NCI-H1436 treated with DMSO at 0.1 percent for 48 hours (cell line): ENCODE data around the gene METTL25B.
"Not testable (repeated sequence)": the region's sequence is repeated elsewhere in the genome, so short reads cannot be mapped to it uniquely, and the experiment has no call there.

Experiments
- DNase-seq: peaks from one replicate; lab custom pipeline; 2025; lab: John Stamatoyannopoulos, UW

METTL25B gene

DNA sequence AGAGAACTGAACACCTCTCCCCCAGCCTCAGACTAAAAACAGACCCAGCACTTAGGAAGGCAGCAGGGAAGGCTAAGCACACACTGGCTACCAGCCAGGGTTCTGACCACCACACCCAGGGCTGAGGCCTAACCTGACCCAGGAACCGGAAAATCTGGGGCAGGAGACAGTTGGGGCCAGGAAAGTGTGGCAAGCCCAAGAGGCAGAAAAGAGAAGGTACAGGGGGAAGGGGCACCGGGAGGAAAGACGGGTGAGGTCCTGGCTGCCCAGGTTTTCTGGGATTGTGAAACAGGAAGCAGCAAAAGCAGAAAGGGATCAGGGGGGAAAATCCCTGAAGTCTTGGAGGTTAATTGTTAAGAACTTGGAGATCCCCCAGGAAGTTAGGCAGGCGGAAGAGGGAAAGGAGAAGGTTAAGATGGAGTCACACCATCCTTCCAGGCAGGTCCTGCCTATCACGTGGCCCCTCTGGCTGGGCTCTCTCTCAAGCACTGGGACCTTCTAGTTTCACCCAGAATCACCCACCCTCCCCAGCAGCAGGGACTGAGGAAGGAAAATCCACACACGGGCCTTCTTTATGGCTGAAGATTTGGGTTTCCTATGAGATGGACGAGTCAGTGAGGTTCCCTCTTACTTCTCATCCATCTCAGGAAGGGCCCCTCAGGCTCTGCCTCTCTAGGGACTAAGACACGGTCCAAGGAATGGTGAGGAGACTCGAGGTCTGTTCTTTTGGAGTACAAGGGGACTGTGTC is 20.6 kb downstream of the METTL25B start:
- no peak for DNase-seq

DNA sequence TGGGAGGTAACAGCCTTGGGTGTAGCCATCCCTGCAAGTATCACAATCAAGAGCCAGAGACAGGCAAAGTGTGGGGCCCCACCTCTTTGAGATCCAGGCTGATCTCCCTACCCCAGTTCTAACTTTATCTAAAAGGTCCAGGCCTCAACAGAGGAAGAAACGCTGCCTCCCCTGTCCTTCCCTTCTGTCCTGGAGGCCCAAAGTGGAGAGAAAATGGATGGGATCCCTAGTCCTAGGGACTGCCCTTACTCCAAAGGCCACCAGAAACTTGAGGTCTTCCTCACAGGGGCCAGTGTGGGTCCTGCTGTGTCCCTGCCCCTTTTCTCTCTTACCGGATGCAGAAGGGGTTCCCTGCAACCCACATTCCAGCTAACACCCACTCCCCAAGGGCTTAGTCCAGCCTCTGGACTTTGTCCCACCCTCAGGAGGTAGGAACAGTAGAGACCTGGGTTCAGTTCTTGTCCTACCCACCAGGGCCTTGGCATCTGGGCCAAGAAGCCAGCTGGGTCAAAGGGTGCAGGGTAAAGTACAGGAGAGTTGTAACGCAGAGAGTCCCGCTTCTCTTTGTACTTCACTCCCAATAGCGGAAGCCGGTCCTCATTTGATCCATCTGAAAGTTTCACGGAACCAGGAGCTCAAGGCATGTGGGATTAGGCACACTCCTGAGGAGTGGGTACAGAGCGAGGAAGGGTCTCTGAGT is 21.3 kb downstream of the METTL25B start:
- no peak for DNase-seq

DNA sequence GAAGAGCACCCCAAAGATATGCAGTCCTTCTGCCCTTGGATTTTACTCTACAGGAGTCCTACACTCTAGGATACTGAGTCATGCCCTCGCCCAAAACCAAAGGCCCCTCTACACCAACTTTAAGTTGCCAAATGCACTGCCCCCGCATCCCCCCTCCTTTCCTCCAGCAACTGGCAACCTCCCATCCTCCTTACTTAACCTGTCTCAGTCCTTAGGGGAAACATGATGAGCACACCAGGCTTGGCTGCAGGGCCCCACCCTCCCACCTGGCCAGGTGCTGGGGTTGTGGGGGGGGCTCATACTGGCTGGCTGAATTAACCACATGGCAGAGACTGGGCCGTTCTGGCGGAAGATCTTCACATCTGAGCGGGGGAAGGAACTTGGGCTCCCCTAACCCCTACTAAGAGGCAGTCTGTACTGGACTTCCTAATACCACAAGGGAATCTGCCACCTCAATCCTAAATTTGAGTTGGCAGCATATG is 22.0 kb downstream of the METTL25B start:
- DNase-seq = no peak

DNA sequence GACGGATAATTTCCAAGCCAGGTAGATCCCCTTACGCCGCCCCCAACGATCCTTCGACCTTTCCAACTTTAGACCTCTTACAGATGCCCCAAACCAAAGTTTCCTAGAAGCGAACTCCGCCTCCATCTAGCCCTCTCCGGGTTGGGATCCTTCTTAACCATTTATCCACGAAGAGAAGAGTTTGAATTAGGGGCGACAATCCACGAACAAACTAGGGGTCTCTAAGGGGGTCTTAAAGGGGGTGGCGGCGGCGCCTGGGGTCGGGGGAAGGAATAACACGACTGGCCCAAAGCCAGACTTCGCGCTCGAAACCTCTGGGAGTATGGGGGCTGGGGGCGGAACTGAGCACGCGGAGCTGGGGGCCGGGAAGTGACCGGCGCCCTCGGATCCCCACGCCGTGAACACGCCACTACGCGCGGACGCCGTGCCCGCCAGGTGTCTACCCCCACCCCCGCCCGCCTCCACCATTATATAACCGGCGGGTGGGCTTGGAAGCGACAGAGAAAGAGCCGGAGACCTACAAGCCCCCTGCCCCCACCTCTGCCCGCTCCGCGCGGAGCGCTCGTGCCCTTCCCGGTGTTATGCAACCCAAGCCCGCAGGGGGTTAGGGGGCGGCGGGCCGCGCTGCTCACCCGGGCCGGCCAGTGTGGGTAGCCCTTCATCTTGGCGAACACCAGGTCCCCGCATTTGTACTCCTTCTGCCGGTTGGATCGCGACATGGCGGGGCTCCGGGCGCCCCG is 22.6 kb downstream of the METTL25B start:
- no peak for DNase-seq

DNA sequence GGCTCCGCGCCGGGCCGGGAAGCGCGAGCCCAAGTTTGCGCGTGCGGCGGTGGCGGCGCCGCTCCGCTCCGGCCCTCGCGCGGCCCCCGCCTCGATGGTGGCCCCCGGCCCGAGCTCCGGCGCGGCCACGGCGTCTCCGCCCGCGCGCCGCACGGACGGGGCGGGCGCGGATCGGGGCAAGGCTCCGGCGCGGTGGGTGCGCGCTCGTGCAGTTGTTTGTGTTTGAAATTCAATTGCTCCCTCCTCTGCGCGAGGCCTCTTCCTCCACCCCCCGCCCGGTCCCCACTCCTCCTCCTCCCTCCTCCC is 23.1 kb downstream of the METTL25B start, which contains the start of gene HDGF:
HDGF (minus strand) TSS at position 225 of the 306 bp plus-strand sequence. CDS start 246 bp downstream, outside the sequence.
- DNase-seq = no peak

DNA sequence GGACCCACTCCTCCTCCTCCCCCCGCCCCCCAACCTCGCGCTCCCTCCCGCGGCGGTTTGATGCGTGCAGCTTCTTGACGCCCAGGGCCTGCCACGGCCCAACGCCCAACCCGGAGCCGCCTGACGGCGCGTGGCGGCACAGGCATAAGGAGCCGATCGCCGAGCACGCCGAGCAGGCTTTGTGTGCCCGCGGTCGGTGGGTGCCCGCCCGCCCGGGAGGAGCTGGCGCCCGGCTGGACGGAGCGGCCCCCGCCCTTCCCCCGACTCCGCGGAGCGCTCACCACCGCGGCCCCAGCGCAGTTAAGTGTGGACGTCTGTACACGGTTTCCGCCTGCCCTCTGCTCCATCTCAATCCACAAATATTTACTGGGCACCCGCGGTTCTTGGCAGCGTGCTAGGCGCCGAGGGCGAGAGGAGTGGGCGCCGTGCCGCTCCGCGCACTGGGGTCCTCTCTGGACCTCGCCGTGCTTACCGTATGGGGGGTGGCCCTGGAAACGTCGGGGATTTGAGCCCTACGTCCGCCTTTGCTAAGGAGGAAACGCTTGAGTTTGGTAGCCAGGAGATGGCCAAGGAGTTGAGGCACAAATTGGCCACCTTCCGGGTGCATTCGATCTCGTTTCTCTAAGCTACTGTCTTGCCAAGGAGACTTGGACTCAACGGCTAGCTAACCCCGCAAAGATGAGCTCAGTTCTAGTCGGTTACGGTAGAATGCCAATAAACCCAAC is 23.6 kb downstream of the METTL25B start:
- peak; percentile 59 for DNase-seq

DNA sequence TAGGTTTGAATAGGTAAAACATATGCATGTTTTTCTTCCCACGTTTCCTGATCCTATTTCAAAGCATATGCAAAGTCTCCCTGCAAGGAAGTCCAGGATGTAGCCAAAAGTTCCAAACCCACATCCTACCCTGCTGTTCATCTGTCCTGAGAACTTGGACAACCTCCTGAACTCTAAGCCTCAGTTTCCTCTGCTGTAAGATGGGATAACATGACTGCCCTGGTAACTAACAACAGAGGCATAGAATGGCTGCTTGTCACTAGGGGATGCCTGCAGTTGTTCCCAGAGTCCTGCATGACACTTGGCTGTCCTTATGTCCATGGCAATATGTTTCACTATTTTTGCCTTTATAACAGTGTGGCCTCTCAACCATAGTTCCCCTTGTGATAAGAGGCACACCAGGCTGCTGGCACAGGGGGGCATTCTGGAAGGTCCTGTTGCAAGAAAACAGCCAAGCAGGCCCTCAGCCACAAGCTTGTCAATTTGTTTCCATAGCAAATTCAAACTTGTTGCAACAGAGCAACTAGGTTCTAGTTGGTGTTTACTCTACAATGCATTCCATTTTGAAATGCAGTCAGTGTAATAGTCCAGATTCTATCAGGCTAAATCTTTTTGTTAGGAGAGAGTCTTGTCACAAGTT is 24.7 kb downstream of the METTL25B start:
- no peak for DNase-seq

DNA sequence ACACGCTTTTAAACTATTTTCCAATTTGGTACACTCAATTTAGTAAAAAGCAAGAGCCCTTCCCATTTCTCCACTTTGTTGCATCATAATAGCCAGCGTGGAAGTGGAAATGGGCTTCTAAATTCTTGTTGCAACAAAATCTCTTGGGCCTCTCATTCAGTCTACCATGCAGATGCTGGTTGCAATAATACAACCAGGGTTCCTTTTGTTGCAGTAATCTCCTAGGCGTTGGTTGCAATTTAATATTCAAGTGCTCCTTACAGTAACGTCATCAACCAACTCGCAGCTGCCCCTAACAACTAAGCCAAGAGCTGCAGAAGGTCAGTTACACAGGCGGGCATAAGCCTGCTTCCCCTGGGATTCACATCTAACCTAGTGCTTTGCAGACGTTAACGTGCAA is 25.9 kb downstream of the METTL25B start:
- DNase-seq = peak; percentile 94

DNA sequence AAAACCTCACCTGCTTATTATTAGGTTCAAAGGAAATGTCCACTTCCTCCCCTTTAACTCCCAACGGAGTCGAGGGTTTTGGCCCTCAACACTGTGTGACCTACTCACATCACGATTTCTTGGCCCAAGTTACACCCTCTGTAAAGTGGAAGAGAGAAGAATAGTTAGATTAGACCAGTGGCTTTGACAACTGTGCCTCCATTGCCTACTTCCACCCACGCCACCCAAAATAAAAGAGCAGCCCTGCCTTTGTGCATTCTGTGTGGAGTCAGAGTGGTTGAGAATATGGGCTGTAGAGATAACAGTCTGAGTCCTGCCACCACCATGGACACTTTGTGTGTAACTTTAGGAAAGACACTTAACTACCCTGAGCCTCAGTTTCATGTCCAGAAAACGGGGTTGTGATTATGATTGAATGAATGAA is 27.3 kb downstream of the METTL25B start:
- DNase-seq = no peak

DNA sequence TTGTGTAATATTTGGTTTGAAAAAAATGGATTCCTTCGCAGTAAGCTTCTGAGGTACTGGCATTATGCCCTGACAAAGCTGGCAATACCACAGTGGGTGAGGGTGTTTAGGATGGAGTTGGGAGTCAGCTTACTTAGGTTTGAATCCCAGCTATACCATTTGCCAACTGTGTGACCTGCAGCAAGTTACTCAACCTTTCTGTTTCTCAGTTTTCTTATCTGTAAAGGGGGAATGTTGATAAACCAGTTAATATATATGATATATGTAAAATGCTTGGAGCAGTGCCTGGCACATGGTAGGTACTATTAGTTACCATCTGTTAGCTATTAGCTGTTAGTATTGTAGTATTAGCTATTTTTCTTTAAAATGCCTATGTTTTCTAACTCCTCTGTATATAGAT is 28.1 kb downstream of the METTL25B start:
- DNase-seq = no peak

DNA sequence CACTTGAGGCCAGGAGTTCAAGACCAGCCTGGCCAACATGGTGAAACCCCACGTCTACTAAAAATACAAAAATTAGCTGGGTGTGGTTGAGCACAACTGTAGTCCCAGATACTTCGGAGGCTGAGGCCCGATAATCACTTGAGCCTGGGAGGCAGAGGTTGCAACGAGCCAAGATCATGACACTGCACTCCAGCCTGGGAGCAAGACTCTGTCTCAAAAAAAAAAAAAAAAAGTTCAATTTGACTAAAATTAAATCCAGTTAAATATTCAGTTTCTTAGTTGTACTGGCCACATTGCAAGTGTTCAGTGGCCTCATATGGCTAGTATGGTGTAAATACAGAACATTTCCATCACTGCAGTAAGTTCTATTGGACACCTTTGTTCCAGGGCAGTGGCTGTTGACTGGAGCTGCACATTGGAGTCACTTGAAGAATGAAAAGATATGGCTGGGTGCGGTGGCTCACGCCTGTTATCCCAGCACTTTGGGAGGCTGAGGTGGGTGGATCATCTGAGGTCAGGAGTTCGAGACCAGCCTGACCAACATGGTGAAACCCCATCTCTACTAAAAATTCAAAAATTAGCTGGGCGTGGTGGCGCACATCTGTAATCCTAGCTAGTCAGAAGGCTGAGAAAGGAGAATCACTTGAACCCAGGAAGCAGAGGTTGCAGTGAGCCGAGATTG is 29.4 kb downstream of the METTL25B start:
- DNase-seq = not testable (repeated sequence)

DNA sequence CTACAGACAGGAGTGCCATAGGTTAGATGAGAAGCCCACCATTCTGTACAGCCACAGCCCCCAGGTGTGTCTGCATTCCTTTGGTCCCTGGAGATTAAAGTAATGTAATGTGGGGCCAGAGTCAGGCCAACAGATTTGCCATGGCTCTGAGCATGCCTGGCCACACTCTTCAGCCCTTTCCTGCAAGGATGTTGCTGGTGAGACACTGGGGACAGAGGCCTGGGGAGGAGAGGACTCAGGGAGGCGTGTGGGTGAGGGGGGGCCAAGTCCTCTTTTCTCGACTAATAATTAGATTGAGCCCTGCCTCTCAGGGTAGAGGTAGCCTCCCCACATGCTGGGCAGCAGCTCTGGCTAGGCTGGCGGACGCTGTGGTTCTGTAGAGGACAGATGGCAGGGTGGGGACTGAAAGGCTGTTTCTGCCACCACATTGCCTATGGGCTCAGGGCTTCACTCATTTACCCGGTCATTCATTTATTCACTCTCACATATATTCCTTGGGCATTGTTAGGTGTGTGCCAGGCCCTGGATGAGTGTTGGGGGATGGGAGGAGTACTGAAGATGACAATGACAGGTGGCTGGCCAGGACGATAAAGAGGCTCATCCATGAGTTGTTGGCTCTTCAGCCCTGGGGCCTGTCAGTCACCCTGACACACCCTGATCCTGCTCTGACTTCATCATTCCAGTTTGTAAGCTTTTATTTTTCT is 32.0 kb downstream of the METTL25B start:
- no peak for DNase-seq

DNA sequence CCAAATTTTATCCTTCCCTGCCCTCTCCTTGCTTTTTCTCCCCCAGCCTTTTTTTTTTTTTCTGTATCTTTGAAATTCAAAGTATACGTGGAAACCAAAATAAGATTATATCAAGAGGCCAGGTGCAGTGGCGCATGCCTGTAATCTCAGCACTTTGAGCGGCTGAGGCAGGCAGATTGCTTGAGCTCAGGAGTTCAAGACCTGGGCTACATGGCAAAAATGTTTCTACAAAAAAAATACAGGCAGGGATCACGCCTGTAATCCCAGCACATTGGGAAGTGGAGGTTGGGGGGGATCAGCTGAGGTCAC is 32.5 kb downstream of the METTL25B start:
- DNase-seq = no peak

DNA sequence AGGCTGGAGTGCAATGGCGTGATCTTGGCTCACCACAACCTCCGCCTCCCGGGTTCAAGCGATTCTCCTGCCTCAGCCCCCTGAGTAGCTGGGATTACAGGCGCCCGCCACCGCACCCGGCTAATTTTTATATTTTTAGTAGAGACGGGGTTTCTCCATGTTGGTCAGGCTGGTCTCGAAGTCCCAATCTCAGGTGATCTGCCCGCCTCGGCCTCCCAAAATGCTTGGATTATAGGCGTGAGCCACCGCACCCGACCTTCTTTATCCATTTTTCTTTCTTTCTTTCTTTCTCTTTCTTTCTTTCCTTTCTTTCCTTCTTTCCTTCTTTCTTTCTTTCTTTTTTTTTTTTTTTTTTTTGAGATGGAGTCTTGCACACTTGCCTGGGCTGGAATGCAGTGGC is 36.9 kb downstream of the METTL25B start:
- DNase-seq = not testable (repeated sequence)

DNA sequence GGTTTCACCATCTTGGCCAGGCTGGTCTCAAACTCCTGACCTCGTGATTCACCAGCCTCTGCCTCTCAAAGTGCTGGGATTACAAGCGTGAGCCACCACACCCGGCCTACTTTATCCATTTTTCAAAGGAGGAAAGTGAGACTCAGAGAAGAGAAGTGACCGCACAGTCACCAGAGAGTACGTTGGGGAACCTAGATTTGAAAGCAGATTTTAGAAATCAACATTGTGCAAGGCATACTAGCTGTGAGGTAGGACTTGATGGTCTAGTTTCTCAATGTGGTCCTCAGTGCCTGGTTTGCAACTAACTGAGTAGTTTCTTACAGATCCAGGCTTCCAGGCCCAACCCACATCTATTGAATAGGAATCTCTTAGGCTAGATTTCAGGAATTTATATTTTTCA is 37.4 kb downstream of the METTL25B start:
- DNase-seq = no peak

DNA sequence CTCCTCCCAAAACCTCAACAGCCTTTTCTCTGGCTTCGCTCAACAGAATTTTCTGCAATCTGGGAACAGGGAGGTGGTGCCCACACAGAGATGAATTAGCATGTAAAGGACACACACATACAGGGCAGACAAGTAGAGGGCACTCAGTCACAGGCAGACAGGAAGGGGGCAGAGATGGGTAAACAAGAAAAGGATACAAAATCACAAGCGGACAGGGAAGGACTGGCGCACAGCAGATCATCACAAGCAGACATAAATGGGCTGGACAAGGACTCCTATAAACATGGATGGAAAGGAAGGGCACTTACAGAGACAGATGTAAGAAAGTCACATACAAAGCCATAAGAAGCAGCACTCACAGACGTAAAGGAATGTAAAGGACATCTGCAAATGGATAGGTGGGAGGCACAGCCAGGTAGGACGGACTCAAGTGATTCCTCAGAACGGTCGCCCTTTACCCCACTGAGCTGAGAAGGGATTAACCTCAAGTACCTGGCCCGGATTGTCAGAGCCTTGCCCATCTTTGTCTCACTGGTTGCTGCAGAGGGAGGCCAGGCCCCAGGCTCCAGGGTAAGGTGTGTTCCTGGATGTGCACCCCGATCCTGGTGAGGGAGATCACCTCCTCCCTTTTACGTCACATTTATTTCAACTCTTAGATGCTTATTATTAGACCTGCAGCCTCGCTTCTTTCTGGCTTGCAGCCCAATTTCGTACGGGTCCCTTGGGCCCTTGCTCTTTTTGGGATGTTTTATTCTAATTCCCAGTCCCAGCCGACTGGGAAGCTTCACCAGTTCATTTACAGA is 38.2 kb downstream of the METTL25B start:
- DNase-seq = no peak

DNA sequence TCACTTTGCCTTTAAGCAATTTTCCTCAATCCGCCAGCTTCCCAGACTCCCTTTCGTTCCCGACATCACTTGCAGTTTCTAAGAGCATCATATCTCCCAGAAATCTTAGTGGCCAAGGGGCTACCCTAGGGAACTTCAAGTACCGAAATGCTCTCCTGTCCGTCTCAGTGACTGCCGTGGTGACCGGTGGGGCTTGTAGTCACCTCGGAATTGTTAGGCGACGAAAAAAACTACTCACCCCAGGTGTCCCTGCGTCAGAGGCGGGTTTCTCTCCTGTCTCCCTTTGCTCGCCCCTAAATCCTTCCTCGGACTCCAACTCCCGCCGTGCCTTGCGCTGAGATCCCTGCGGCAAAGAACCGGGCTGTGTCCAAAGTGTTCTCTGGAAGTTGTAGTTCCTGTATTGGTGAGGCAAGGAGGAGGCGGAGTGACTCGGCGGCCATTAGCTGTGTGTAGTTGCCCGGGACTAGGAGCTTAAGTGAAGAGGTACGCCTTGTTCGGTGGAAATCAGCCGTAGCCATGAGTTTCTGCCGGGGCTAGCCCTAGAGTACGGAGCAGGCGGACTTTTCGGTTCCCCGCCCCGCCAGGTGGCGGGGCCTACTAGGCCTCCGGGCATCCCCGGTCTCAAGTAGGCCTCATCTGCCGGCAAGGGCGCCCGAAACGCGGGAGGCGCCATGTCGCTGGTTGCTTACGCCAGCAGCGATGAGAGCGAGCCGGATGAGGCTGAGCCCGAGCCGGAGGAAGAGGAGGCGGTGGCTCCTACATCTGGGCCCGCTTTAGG is 39.0 kb downstream of the METTL25B start, which contains the start of gene PRCC:
PRCC (plus strand) TSS at position 435 of the 778 bp plus-strand sequence; CDS start at position 672, 237 bp downstream.
- peak; percentile 99 for DNase-seq

DNA sequence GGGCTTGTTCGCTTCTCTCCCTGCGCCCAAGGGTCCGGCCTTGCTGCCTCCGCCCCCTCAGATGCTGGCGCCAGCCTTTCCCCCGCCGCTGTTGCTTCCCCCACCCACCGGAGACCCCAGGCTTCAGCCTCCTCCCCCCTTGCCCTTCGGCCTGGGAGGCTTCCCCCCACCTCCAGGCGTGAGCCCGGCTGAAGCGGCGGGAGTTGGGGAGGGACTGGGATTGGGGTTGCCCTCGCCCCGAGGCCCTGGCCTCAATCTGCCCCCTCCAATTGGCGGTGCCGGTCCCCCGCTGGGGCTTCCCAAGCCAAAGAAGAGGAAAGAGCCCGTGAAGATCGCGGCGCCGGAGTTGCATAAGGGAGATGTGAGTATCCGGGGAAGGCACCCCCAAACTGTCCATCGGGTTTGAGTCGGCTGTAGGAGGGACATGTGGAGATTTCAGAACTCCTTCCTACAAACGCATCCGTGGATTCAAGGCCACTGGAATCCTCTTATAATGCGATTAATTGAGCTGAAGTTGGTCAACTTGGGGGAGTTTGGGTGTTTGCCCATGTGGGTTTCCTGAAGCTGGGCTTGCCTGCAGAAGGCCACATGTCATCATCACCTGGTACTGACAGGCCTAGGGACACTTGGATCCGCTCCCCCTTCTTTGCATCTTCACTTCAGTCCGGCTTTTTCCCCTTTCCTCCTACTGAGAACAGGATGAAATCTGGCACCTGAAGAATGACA is 39.8 kb downstream of the METTL25B start:
- DNase-seq = no peak
